HepG2 (cell line): ENCODE results near the gene B9D2. TPM values are rescaled to one million over a fixed set of nuclear protein-coding genes. Genes with fewer than 3 reads are reported as not detected.
A peak's percentile ranks its signal among the peaks of the same experiment; 100 is the strongest.

Source experiments
- FOXP4 ChIP-seq: sonication (generic); formaldehyde crosslinking; IDR thresholded peaks from 2 replicates; pipeline ENCODE4 v1.4.0; 2020; ENCODE audit warnings: missing genetic modification reagents
- HOXD1 ChIP-seq: sonication (generic); formaldehyde crosslinking; IDR thresholded peaks from 2 replicates; pipeline ENCODE4 v1.5.0; 2020; ENCODE audit warnings: missing genetic modification reagents
- MED8 ChIP-seq: sonication (generic); formaldehyde crosslinking; IDR thresholded peaks from 2 replicates; pipeline ENCODE4 v1.8.1; 2023; ENCODE audit warnings: mild to moderate bottlenecking, missing genetic modification reagents; ENCODE audit not compliant: insufficient replicate concordance
- MLLT10 ChIP-seq: sonication (generic); formaldehyde crosslinking; IDR thresholded peaks from 2 replicates; pipeline ENCODE4 v1.4.0; 2020; ENCODE audit warnings: missing genetic modification reagents
- MXI1 ChIP-seq: IDR thresholded peaks from 3 replicates; pipeline ENCODE4 v1.6.1; 2012; ENCODE audit warnings: low read depth, low read length, inconsistent platforms, borderline replicate concordance
- PHB2 ChIP-seq: fragments of 450-650 bp; IDR thresholded peaks from 2 replicates; pipeline ENCODE4 v1.6.1; 2018; ENCODE audit not compliant: partially characterized antibody
- SIX4 ChIP-seq: sonication (generic); formaldehyde crosslinking; IDR thresholded peaks from 2 replicates; pipeline ENCODE4 v1.4.0; 2020; ENCODE audit warnings: missing genetic modification reagents
- ZBED4 ChIP-seq: sonication (generic); formaldehyde crosslinking; IDR thresholded peaks from 2 replicates; pipeline ENCODE4 v1.4.0; 2020; ENCODE audit warnings: missing genetic modification reagents, borderline replicate concordance
- ZKSCAN1 ChIP-seq: fragments of 150-350 bp; IDR thresholded peaks from 2 replicates; pipeline ENCODE4 v1.6.1; 2014; ENCODE audit warnings: low read length
- ZKSCAN5 ChIP-seq: sonication (generic); formaldehyde crosslinking; IDR thresholded peaks from 2 replicates; pipeline ENCODE4 v1.5.1; 2020; ENCODE audit warnings: mild to moderate bottlenecking, missing genetic modification reagents
- ZNF639 ChIP-seq: conservative IDR thresholded peaks from 2 replicates; pipeline ENCODE4 v1.6.1; 2018; ENCODE audit warnings: missing genetic modification reagents
- ZSCAN21 ChIP-seq: sonication (generic); formaldehyde crosslinking; IDR thresholded peaks from 2 replicates; pipeline ENCODE4 v1.8.0; 2022; ENCODE audit warnings: mild to moderate bottlenecking, missing genetic modification reagents, moderate library complexity, borderline replicate concordance
- polyA plus RNA-seq, 8 experiments: library from polyadenylated mRNA; depleted of rRNA in 3 of 8; stranded (reverse) in 7 of 8; unstranded in 1 of 8; fragments of >200 nt; fragmentation: Illumina TruSeq in 4 of 8; extraction: Trizol in 4 of 8; gene quantifications; 2 replicates each; pipeline versions ENCODE4 v1.2.1 to v1.2.3, GENCODE V29; 2011 to 2016; ENCODE audit warnings: low read depth in 4 of 8, missing spikeins in 1 of 8, mixed read lengths in 1 of 8; ENCODE audit not compliant: insufficient read depth in 1 of 8
- total RNA-seq, 5 experiments: library from RNA; depleted of rRNA; stranded (reverse); fragments of >200 nt; fragmentation: Illumina TruSeq; extraction: Trizol; gene quantifications; 2 replicates each; pipeline ENCODE4 v1.2.3, GENCODE V29; 2016; ENCODE audit warnings: low read depth in 1 of 5
- TF ChIP-seq, protein P1 (sequence below): sonication (generic); formaldehyde crosslinking; IDR thresholded peaks from 2 replicates; pipeline ENCODE4 v1.4.0; 2020; ENCODE audit warnings: missing genetic modification reagents, mild to moderate bottlenecking, borderline replicate concordance
- TF ChIP-seq, protein P2 (sequence below): sonication (generic); formaldehyde crosslinking; IDR thresholded peaks from 2 replicates; pipeline ENCODE4 v1.5.0; 2020; ENCODE audit warnings: mild to moderate bottlenecking, missing genetic modification reagents

The B9D2 gene
- total and polyA plus RNA-seq, 2 of the 13 experiments (the other 11 are each of a cell fraction or from before 2014, with no cell fraction given) = 3.1 to 4.4 TPM

DNA sequence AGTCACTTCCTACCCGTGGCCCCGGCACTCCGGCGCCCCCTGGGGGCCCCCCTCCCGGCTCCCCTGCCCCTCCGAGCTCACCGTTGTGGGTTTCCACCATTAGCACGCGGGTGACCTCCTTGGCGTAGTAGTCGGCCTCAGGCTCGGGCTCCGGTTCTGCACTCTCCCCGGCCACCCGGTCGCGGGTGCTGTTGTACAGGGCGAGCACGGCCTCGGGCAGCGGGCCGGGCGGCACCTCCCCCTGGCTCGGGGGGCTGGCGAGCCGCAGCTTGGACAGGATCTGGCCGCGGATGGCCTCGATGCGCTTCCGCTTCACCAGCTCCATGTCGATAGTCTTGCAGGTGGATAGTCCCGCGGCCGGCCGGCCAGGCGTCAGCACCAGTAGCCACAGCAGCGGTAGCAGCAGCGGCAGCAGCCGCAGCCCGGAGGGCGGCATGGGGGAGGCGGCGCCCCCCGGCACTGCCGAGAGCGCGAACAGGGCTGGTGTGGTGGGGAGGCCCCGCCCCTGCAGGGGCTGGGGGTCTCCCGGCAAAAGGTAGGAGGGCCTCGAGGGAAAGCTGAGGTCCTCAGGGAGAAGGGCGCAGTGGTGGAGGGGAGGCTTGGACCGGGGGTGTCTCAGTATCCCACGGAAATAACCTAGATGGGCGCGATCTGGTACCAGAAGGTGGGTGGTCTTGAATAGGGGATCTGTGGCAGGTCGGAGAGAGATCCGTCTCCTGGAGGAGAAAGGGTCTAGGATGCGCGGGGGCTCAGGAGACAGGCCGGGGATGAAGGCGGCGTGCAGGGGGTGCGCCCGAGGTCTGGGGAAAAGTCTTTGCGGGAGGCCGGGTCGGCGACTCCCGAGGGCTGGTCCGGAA is 11.1 kb downstream of the B9D2 start (continued):
- no peak for TF ChIP-seq FOXP4 (CRISPR knock-in tag)
- no peak; the same call in 2 of the 3 replicates for TF ChIP-seq MXI1
- TF ChIP-seq ZSCAN21 (CRISPR knock-in tag) = no peak; the same call in 1 of the 2 replicates
- peak; percentile 40; the same call in 1 of the 2 replicates for TF ChIP-seq ZNF639
- TF ChIP-seq HOXD1 (CRISPR knock-in tag) = 0 out of 2 replicates have a peak, but pooled peaks have one; percentile 15
- no peak for TF ChIP-seq MLLT10
- no peak for TF ChIP-seq SIX4
- TF ChIP-seq ZBED4 (CRISPR knock-in tag) = no peak
- TF ChIP-seq ZKSCAN5 = no peak
- no peak for TF ChIP-seq ZKSCAN1
- TF ChIP-seq, protein P1, sequence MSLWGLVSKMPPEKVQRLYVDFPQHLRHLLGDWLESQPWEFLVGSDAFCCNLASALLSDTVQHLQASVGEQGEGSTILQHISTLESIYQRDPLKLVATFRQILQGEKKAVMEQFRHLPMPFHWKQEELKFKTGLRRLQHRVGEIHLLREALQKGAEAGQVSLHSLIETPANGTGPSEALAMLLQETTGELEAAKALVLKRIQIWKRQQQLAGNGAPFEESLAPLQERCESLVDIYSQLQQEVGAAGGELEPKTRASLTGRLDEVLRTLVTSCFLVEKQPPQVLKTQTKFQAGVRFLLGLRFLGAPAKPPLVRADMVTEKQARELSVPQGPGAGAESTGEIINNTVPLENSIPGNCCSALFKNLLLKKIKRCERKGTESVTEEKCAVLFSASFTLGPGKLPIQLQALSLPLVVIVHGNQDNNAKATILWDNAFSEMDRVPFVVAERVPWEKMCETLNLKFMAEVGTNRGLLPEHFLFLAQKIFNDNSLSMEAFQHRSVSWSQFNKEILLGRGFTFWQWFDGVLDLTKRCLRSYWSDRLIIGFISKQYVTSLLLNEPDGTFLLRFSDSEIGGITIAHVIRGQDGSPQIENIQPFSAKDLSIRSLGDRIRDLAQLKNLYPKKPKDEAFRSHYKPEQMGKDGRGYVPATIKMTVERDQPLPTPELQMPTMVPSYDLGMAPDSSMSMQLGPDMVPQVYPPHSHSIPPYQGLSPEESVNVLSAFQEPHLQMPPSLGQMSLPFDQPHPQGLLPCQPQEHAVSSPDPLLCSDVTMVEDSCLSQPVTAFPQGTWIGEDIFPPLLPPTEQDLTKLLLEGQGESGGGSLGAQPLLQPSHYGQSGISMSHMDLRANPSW (CRISPR knock-in tag) = no peak
- no peak for TF ChIP-seq PHB2
- TF ChIP-seq, protein P2, sequence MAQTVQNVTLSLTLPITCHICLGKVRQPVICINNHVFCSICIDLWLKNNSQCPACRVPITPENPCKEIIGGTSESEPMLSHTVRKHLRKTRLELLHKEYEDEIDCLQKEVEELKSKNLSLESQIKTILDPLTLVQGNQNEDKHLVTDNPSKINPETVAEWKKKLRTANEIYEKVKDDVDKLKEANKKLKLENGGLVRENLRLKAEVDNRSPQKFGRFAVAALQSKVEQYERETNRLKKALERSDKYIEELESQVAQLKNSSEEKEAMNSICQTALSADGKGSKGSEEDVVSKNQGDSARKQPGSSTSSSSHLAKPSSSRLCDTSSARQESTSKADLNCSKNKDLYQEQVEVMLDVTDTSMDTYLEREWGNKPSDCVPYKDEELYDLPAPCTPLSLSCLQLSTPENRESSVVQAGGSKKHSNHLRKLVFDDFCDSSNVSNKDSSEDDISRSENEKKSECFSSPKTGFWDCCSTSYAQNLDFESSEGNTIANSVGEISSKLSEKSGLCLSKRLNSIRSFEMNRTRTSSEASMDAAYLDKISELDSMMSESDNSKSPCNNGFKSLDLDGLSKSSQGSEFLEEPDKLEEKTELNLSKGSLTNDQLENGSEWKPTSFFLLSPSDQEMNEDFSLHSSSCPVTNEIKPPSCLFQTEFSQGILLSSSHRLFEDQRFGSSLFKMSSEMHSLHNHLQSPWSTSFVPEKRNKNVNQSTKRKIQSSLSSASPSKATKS (CRISPR knock-in tag) = no peak; the same call in 1 of the 2 replicates
- no peak for TF ChIP-seq MED8
